ENCODE measurements around the gene GABRB2. TPM values are rescaled to one million over a fixed set of nuclear protein-coding genes. Genes with fewer than 3 reads are reported as not detected.

GABRB2 gene
- total and polyA plus RNA-seq, 12 donors: under 0.01 to 0.42 (median 0.18) TPM; not detected in 2

GRCh38 chr5:161481922-161482321 lies 64.6 kb downstream of the GABRB2 start:
- H3K27me3 ChIP-seq: no peaks in the 10 kb centered on the region
- WGBS, 2 donors: 74 to 79% methylated on average over 3 of the region's 3 CpGs
- no peak for TF ChIP-seq CTCF (IDR thresholded peaks at IDR 0.05)
- ATAC-seq (no peak), DNase-seq (no peak)
- no peak overlapping the region for H3K4me3 ChIP-seq
- no peak overlapping the region for H3K27ac ChIP-seq
- no peaks in the 10 kb centered on the region for H3K9me3 ChIP-seq
- intact Hi-C loops (cut with DNase I): no loop called here
- no peaks in the 10 kb centered on the region for H3K36me3 ChIP-seq
- no peaks in the 10 kb centered on the region for H3K4me1 ChIP-seq

GRCh38 chr5:161471211-161471950 lies 75.1 kb downstream of the GABRB2 start:
- H3K4me3 ChIP-seq: no peak overlapping the region
- intact Hi-C loops (cut with DNase I): no loop called here
- no peaks in the 10 kb centered on the region for H3K4me1 ChIP-seq
- H3K36me3 ChIP-seq: no peaks in the 10 kb centered on the region
- no peaks in the 10 kb centered on the region for H3K27me3 ChIP-seq
- H3K27ac ChIP-seq: no peak overlapping the region
- WGBS, 2 donors: 61 to 66% methylated on average over 4 of the region's 4 CpGs
- peaks cover 0 to 16% (median 0%) of the 10 kb centered on the region in 11 donors for H3K9me3 ChIP-seq
- no peak for TF ChIP-seq CTCF (IDR thresholded peaks at IDR 0.05)
- ATAC-seq: no peak
- no peak for DNase-seq

GRCh38 chr5:161467703-161468102 lies 78.8 kb downstream of the GABRB2 start:
- no peak overlapping the region for H3K27ac ChIP-seq
- intact Hi-C loops (cut with DNase I): no loop called here
- H3K27me3 ChIP-seq: no peaks in the 10 kb centered on the region
- H3K4me3 ChIP-seq: no peak overlapping the region
- 93 to 96% methylated on average over 1 of the region's 1 CpG for WGBS, 2 donors
- no peak for TF ChIP-seq CTCF (IDR thresholded peaks at IDR 0.05)
- no peaks in the 10 kb centered on the region for H3K9me3 ChIP-seq
- no peak for ATAC-seq
- no peaks in the 10 kb centered on the region for H3K4me1 ChIP-seq
- DNase-seq: no peak
- H3K36me3 ChIP-seq: no peaks in the 10 kb centered on the region

- intact Hi-C loops (cut with DNase I): no loop called here
Measured at GRCh38 chr5:161460741-161461140, 85.8 kb downstream of the GABRB2 start.

More at GRCh38 chr5:161460741-161461140, 85.8 kb downstream of the GABRB2 start:
- TF ChIP-seq CTCF (IDR thresholded peaks at IDR 0.05): no peak
- H3K27me3 ChIP-seq: no peaks in the 10 kb centered on the region
- no peak overlapping the region for H3K27ac ChIP-seq
- DNase-seq: no peak
- no peaks in the 10 kb centered on the region for H3K36me3 ChIP-seq
- H3K4me1 ChIP-seq: no peaks in the 10 kb centered on the region
- no peak overlapping the region for H3K4me3 ChIP-seq
- 87 to 88% methylated on average over 1 of the region's 1 CpG for WGBS, 2 donors
- H3K9me3 ChIP-seq: no peaks in the 10 kb centered on the region
- ATAC-seq: no peak

Data from heart right ventricle (tissue), 16 donors.